HG03442 (cell line): ENCODE measurements around the gene GAB2.
"Not testable (repeated sequence)": the region's sequence is repeated elsewhere in the genome, so short reads cannot be mapped to it uniquely, and the experiment has no call there.

Experiments
- ATAC-seq: cut with Tn5 transposase; IDR thresholded peaks from one replicate; pipeline ENCODE4 v1.9.1; 2021; ENCODE audit warnings: mild to moderate bottlenecking, moderate library complexity; ENCODE audit not compliant: unreplicated experiment

GAB2 gene

GRCh38 chr11:78226684-78227680, 190.6 kb downstream of the GAB2 start:
- ATAC-seq, result no peak

- ATAC-seq, result no peak
Observed at GRCh38 chr11:78224906-78225420, 192.7 kb downstream of the GAB2 start.

GRCh38 chr11:78224506-78224905, 193.1 kb downstream of the GAB2 start:
- no peak for ATAC-seq

- ATAC-seq, result peak; percentile 66
Observed at GRCh38 chr11:78223320-78223954, 194.2 kb downstream of the GAB2 start.

- not testable (repeated sequence) for ATAC-seq
Observed at GRCh38 chr11:78222726-78223125, 194.9 kb downstream of the GAB2 start.

- no peak for ATAC-seq
Observed at GRCh38 chr11:78221396-78222315, 196.0 kb downstream of the GAB2 start.

GRCh38 chr11:78220218-78221157, 197.1 kb downstream of the GAB2 start:
- ATAC-seq, result no peak

GRCh38 chr11:78219493-78220217, 198.0 kb downstream of the GAB2 start:
- no peak for ATAC-seq

- ATAC-seq, result no peak
Observed at GRCh38 chr11:78218707-78219492, 198.7 kb downstream of the GAB2 start.

- no peak for ATAC-seq
Observed at GRCh38 chr11:78217650-78218541, 199.7 kb downstream of the GAB2 start.

- ATAC-seq, result no peak
Observed at GRCh38 chr11:78216571-78217287, 200.9 kb downstream of the GAB2 start.

- ATAC-seq, result no peak
Observed at GRCh38 chr11:78216021-78216420, 201.6 kb downstream of the GAB2 start.

- no peak for ATAC-seq
Observed at GRCh38 chr11:78214331-78215194, 203.1 kb downstream of the GAB2 start.

GRCh38 chr11:78213526-78214330, 203.9 kb downstream of the GAB2 start:
- ATAC-seq, result no peak
